OCI-LY1 (cell line): ENCODE measurements around the gene LPA.
"Not testable (repeated sequence)": the region's sequence is repeated elsewhere in the genome, so short reads cannot be mapped to it uniquely, and the experiment has no call there.

Source experiments
- H2AFZ ChIP-seq: fragments of 200-600 bp; sonication (generic), shearing (Covaris generic); 2 replicates; pipeline ENCODE4 v1.6.0; 2014; ENCODE audit warnings: antibody characterized with exemption, mild to moderate bottlenecking, low read length
- H3F3A ChIP-seq: fragments of 200-600 bp; sonication (generic), shearing (Covaris generic); 2 replicates; pipeline ENCODE4 v1.6.0; 2014; ENCODE audit warnings: mild to moderate bottlenecking, antibody characterized with exemption, low read length, moderate library complexity; ENCODE audit not compliant: insufficient read depth
- H3K27ac ChIP-seq: fragments of 200-600 bp; sonication (generic); 2 replicates; pipeline ENCODE4 v1.5.1; 2014; ENCODE audit warnings: low read length, mixed run types, mild to moderate bottlenecking, low read depth; ENCODE audit not compliant: poor library complexity, severe bottlenecking
- H3K27me3 ChIP-seq: fragments of 200-600 bp; sonication (generic); 2 replicates; pipeline ENCODE4 v1.6.0; 2014; ENCODE audit warnings: antibody characterized with exemption, mild to moderate bottlenecking, low read length, moderate library complexity; ENCODE audit not compliant: insufficient read depth
- H3K36me3 ChIP-seq: fragments of 200-600 bp; sonication (generic); 2 replicates; pipeline ENCODE4 v1.6.1; 2014; ENCODE audit warnings: mild to moderate bottlenecking, antibody characterized with exemption, low read length, moderate library complexity, mixed read lengths; ENCODE audit not compliant: insufficient read depth
- H3K4me1 ChIP-seq: fragments of 200-600 bp; sonication (generic); 2 replicates; pipeline ENCODE4 v1.5.1; 2014; ENCODE audit warnings: mild to moderate bottlenecking, low read length, moderate library complexity; ENCODE audit not compliant: insufficient read depth, severe bottlenecking
- H3K4me2 ChIP-seq: fragments of 200-600 bp; sonication (generic), shearing (Covaris generic); 2 replicates; pipeline ENCODE4 v1.6.1; 2014; ENCODE audit warnings: low read length
- H3K4me3 ChIP-seq: fragments of 200-600 bp; sonication (generic); 2 replicates; pipeline ENCODE4 v1.5.1; 2014; ENCODE audit warnings: low read length, low read depth, mild to moderate bottlenecking, mixed read lengths; ENCODE audit not compliant: poor library complexity, severe bottlenecking
- H3K79me2 ChIP-seq: fragments of 200-600 bp; shearing (Covaris generic); 2 replicates; pipeline ENCODE4 v1.6.1; 2016; ENCODE audit warnings: mixed run types, low read length, mixed read lengths; ENCODE audit not compliant: insufficient read depth
- H3K9ac ChIP-seq: fragments of 200-600 bp; sonication (generic), shearing (Covaris generic); 2 replicates; pipeline ENCODE4 v1.6.1; 2014; ENCODE audit warnings: mild to moderate bottlenecking, low read length, mixed read lengths
- H3K9me2 ChIP-seq: fragments of 200-600 bp; sonication (generic), shearing (Covaris generic); 2 replicates; pipeline ENCODE4 v1.6.1; 2014; ENCODE audit warnings: low read depth, mild to moderate bottlenecking, low read length, mixed read lengths
- H3K9me3 ChIP-seq: fragments of 200-600 bp; shearing (Covaris generic); 2 replicates; pipeline ENCODE4 v1.6.1; 2014; ENCODE audit warnings: low read length, mixed read lengths
- H4K20me1 ChIP-seq: fragments of 200-600 bp; sonication (generic), shearing (Covaris generic); 2 replicates; pipeline ENCODE4 v1.6.0; 2016; ENCODE audit warnings: mild to moderate bottlenecking, low read length; ENCODE audit not compliant: insufficient read depth
- CTCF ChIP-seq: fragments of 200-600 bp; sonication (generic), shearing (Covaris generic); IDR thresholded peaks from 2 replicates; pipeline ENCODE4 v1.5.1; 2017; ENCODE audit warnings: mild to moderate bottlenecking, antibody characterized with exemption, low read length, moderate library complexity, mixed read lengths
- EZH2 ChIP-seq: fragments of 200-600 bp; sonication (generic), shearing (Covaris generic); IDR thresholded peaks from 2 replicates; pipeline ENCODE4 v1.8.0; 2017; ENCODE audit warnings: borderline replicate concordance, mixed run types, mild to moderate bottlenecking, antibody characterized with exemption, low read length, moderate library complexity, mixed read lengths

LPA gene

GRCh38 chr6:160679402-160679769 lies 15.3 kb upstream of the LPA start:
- Histone ChIP-seq H3K4me2 (no peak overlapping the region), H3K36me3 (no peaks in the 10 kb centered on the region), H3K9ac (no peak overlapping the region), H3K9me3 (no peaks in the 10 kb centered on the region), H3K4me1 (no peaks in the 10 kb centered on the region), H3K4me3 (no peak overlapping the region), H3K79me2 (no peaks in the 10 kb centered on the region), H3K27ac (no peak overlapping the region), H2AFZ (no peak overlapping the region), H3K27me3 (no peaks in the 10 kb centered on the region), H3F3A (no peaks in the 10 kb centered on the region), H4K20me1 (no peaks in the 10 kb centered on the region), H3K9me2 (no peaks in the 10 kb centered on the region)
- no peak for TF ChIP-seq CTCF
- no peak for TF ChIP-seq EZH2

GRCh38 chr6:160678744-160679401 lies 14.8 kb upstream of the LPA start:
- TF ChIP-seq CTCF (no peak), EZH2 (no peak)
- no peak overlapping the region for H3K4me3 ChIP-seq

GRCh38 chr6:160678230-160678629 lies 14.2 kb upstream of the LPA start:
- H3K9ac ChIP-seq, result no peak overlapping the region
- no peak overlapping the region for H2AFZ ChIP-seq
- no peaks in the 10 kb centered on the region for H3K79me2 ChIP-seq

More at GRCh38 chr6:160678744-160679401, 14.8 kb upstream of the LPA start:
- H3K27me3 ChIP-seq, result no peaks in the 10 kb centered on the region
- no peaks in the 10 kb centered on the region for H3K79me2 ChIP-seq
- H3K9me2 ChIP-seq, result no peaks in the 10 kb centered on the region
- H3K4me1 ChIP-seq, result no peaks in the 10 kb centered on the region
- no peaks in the 10 kb centered on the region for H3K9me3 ChIP-seq
- no peaks in the 10 kb centered on the region for H3F3A ChIP-seq
- H3K27ac ChIP-seq, result no peak overlapping the region
- no peak overlapping the region for H3K4me2 ChIP-seq
- no peaks in the 10 kb centered on the region for H4K20me1 ChIP-seq
- no peak overlapping the region for H3K9ac ChIP-seq
- H2AFZ ChIP-seq, result no peak overlapping the region
- no peaks in the 10 kb centered on the region for H3K36me3 ChIP-seq

GRCh38 chr6:160676418-160676817 lies 12.3 kb upstream of the LPA start:
- not testable (repeated sequence) for H3K4me3 ChIP-seq, H3K9me2 ChIP-seq, H3K79me2 ChIP-seq, H3K27ac ChIP-seq, H3K4me1 ChIP-seq, H3F3A ChIP-seq, H3K4me2 ChIP-seq, H3K9me3 ChIP-seq, H2AFZ ChIP-seq, H3K36me3 ChIP-seq, H4K20me1 ChIP-seq, H3K9ac ChIP-seq, H3K27me3 ChIP-seq

More at GRCh38 chr6:160678230-160678629, 14.2 kb upstream of the LPA start:
- Histone ChIP-seq H3K36me3 (no peaks in the 10 kb centered on the region), H3K4me2 (no peak overlapping the region), H3K9me3 (no peaks in the 10 kb centered on the region), H3F3A (no peaks in the 10 kb centered on the region), H3K27ac (no peak overlapping the region), H3K4me1 (no peaks in the 10 kb centered on the region), H3K9me2 (no peaks in the 10 kb centered on the region), H3K4me3 (no peak overlapping the region), H3K27me3 (no peaks in the 10 kb centered on the region), H4K20me1 (no peaks in the 10 kb centered on the region)
- TF ChIP-seq EZH2 (no peak), CTCF (no peak)
